Breast epithelium (tissue), 3 donors: ENCODE data around the gene ZNF195.
"Not testable (repeated sequence)": the region's sequence is repeated elsewhere in the genome, so short reads cannot be mapped to it uniquely, and the experiment has no call there.

Experiments
- CTCF ChIP-seq, 3 donors: fragments of 450-650 bp; IDR thresholded peaks; one replicate each; pipeline ENCODE4 v1.5.1; 2016 to 2017; ENCODE audit warnings: antibody characterized with exemption in 3 of 3, mild to moderate bottlenecking in 3 of 3, moderate library complexity in 3 of 3
- POLR2A ChIP-seq: fragments of 450-650 bp; IDR thresholded peaks from one replicate; pipeline ENCODE4 v1.6.1; 2016; ENCODE audit warnings: antibody characterized with exemption, mild to moderate bottlenecking, moderate library complexity
- POLR2AphosphoS5 ChIP-seq, 3 donors: sonication (generic); formaldehyde crosslinking; IDR thresholded peaks; one replicate each; pipeline ENCODE4 v1.6.1; 2017; ENCODE audit warnings: antibody characterized with exemption in 3 of 3

- TF ChIP-seq POLR2A; CTCF (IDR thresholded peaks at IDR 0.05); POLR2AphosphoS5 (IDR thresholded peaks at IDR 0.05): not testable (repeated sequence)
Observed at GRCh38 chr11:3393450-3393849, 14.5 kb upstream of the ZNF195 start.
